Gastrocnemius medialis (tissue), 4 donors: ENCODE results near the gene ANO3.

ENCODE experiments used
- POLR2A ChIP-seq, 2 donors: fragments of 450-650 bp; IDR thresholded peaks; one replicate each; pipeline ENCODE4 v1.6.1; 2017; ENCODE audit warnings: antibody characterized with exemption in 2 of 2, mild to moderate bottlenecking in 2 of 2, moderate library complexity in 2 of 2
- TF ChIP-seq, protein P1 (sequence below), 5 experiments: fragments of 450-650 bp in 3 of 5; fragments of 200-600 bp in 2 of 5; sonication (generic) in 2 of 5; IDR thresholded peaks in 4 of 5; conservative IDR thresholded peaks in 1 of 5; 1 replicate in 4 of 5; 2 replicates in 1 of 5; pipeline ENCODE4 v1.5.1; 2016 to 2019; ENCODE audit warnings: antibody characterized with exemption in 5 of 5, mild to moderate bottlenecking in 3 of 5, moderate library complexity in 3 of 5

DNA sequence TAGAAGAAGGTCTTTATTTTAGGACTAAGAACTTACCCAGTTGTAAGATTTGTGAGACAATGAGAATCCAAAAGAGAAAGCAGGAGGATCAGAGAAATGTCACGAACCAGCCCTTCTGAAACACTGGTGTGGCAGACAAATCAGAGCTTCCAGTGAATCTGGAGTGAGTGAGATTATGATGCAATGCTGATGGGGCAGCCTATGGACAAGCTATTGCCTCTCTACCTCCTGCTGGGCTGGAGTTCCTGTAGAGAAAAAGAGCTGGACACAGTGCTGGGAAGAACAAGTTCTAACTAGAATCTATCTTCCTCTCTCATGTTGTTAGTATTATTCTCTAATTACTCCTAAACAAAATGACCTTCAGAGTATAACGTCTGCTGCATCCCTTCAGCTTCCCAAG is 12.0 kb upstream of the ANO3 start:
- TF ChIP-seq, protein P1, sequence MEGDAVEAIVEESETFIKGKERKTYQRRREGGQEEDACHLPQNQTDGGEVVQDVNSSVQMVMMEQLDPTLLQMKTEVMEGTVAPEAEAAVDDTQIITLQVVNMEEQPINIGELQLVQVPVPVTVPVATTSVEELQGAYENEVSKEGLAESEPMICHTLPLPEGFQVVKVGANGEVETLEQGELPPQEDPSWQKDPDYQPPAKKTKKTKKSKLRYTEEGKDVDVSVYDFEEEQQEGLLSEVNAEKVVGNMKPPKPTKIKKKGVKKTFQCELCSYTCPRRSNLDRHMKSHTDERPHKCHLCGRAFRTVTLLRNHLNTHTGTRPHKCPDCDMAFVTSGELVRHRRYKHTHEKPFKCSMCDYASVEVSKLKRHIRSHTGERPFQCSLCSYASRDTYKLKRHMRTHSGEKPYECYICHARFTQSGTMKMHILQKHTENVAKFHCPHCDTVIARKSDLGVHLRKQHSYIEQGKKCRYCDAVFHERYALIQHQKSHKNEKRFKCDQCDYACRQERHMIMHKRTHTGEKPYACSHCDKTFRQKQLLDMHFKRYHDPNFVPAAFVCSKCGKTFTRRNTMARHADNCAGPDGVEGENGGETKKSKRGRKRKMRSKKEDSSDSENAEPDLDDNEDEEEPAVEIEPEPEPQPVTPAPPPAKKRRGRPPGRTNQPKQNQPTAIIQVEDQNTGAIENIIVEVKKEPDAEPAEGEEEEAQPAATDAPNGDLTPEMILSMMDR (IDR thresholded peaks at IDR 0.05 in 4 of 5, conservative IDR thresholded peaks at IDR 0.05 in 1 of 5), result no peak
- TF ChIP-seq POLR2A (IDR thresholded peaks at IDR 0.05), result no peak
